Measurements from ENCODE around the gene NPBWR2.

The NPBWR2 gene

DNA sequence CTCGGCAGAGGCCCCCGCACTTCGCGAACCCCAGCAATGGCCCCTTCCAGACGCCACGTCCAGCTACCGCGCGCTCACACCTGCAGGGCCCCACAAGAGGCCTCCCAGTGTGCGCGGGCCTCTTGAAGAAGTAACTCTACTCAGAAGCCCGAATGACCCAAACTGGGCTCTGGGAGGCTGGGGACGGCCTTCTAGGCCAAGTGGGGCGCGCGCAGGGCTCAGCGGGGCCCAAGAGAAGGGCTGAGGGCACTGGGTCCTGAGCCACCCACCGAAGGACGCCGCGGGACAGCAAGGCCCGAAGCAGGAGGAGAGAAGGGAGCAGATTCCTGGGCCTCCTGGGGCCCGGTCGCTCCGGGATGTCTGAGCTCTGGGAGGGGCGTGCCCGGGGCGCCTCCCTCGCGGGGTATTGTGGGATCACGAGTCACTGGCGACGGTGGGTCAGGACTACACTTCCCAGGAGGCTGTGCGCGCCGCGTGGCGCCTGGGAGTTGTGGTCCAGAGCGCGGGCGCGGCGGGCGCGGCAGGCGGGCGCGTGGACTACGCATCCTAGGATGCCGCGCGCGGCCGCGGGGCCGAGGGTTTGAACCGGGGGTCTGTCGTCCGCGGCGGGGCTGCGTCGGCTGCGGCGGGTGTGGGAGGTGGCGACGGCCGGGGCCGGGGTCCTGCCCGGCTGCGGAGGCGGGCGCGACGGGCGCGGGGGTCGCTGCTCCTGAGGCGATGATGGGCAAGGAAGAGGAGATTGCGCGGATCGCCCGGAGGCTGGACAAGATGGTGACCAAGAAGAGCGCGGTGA is 44.6 kb downstream of the NPBWR2 start, which contains the start of gene TCEA2:
TSS of gene TCEA2 (plus strand) at position 603 of the 793 bp plus-strand sequence. CDS start at position 718, 115 bp downstream.
- peak within 1 kb of the TSS; percentile 56 for H3K4me3 ChIP-seq (ENCODE audit: low read depth, low read length)
- peak; percentile 96 for DNase-seq (ENCODE audit: low read depth)
- peak; percentile 93 for TF ChIP-seq MYC (IDR thresholded peaks at IDR 0.05; ENCODE audit: low read depth, low read length)
- TF ChIP-seq, protein P1, sequence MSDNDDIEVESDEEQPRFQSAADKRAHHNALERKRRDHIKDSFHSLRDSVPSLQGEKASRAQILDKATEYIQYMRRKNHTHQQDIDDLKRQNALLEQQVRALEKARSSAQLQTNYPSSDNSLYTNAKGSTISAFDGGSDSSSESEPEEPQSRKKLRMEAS (IDR thresholded peaks at IDR 0.05; ENCODE audit: low read depth, low read length): peak; percentile 89
- TF ChIP-seq POLR2A (IDR thresholded peaks at IDR 0.05; ENCODE audit: extremely low read depth, insufficient read length): peak; percentile 58
- TF ChIP-seq, protein P2, sequence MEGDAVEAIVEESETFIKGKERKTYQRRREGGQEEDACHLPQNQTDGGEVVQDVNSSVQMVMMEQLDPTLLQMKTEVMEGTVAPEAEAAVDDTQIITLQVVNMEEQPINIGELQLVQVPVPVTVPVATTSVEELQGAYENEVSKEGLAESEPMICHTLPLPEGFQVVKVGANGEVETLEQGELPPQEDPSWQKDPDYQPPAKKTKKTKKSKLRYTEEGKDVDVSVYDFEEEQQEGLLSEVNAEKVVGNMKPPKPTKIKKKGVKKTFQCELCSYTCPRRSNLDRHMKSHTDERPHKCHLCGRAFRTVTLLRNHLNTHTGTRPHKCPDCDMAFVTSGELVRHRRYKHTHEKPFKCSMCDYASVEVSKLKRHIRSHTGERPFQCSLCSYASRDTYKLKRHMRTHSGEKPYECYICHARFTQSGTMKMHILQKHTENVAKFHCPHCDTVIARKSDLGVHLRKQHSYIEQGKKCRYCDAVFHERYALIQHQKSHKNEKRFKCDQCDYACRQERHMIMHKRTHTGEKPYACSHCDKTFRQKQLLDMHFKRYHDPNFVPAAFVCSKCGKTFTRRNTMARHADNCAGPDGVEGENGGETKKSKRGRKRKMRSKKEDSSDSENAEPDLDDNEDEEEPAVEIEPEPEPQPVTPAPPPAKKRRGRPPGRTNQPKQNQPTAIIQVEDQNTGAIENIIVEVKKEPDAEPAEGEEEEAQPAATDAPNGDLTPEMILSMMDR (IDR thresholded peaks at IDR 0.05; ENCODE audit: low read depth, low read length): no peak

DNA sequence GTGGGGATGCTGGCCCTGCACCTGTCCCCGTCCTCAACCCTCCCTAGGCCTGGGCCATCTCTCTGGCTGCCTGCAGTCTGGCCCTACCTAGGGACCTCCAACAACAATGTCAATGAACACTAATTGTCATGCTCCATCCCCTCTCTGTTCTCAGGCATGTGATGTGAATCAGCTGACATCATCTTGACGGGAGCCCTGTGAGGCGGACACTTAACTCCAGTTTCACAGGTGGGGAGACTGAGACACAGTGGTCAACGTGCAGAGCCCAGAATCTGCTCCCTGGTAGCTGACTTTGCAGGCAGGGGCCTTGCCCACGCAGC is 45.1 kb downstream of the NPBWR2 start:
- DNase-seq (ENCODE audit: low read depth): no peak
- no peak overlapping the region for H3K4me3 ChIP-seq (ENCODE audit: low read depth, low read length)
- TF ChIP-seq POLR2A (IDR thresholded peaks at IDR 0.05; ENCODE audit: extremely low read depth, insufficient read length): no peak
- TF ChIP-seq MYC (IDR thresholded peaks at IDR 0.05; ENCODE audit: low read depth, low read length): no peak

DNA sequence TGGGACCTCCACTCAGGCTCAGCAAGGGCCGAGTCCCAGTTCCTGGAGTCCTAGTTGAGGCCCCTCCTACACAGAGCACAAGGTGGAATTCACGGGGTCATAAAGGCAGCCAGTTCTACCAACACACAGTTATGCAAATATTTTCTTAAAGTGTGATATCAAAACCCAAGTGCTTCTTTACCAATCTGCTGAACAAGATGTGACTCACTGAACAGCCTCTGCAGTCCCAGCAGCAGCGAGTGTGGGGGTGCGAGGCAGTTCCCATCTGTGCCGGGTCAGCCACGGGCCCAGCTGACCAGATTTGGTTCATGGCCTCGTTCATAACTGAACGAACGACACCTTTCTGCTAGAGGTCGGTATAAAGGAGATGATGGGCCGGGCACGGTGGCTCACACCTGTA is 48.8 kb downstream of the NPBWR2 start:
- no peak overlapping the region for H3K4me3 ChIP-seq (ENCODE audit: low read depth, low read length)
- DNase-seq (ENCODE audit: low read depth): no peak
- TF ChIP-seq POLR2A (IDR thresholded peaks at IDR 0.05; ENCODE audit: extremely low read depth, insufficient read length) (no peak), MYC (IDR thresholded peaks at IDR 0.05; ENCODE audit: low read depth, low read length) (no peak)
- TF ChIP-seq, protein P2 (IDR thresholded peaks at IDR 0.05; ENCODE audit: low read depth, low read length): no peak
- TF ChIP-seq, protein P1 (IDR thresholded peaks at IDR 0.05; ENCODE audit: low read depth, low read length): no peak

DNA sequence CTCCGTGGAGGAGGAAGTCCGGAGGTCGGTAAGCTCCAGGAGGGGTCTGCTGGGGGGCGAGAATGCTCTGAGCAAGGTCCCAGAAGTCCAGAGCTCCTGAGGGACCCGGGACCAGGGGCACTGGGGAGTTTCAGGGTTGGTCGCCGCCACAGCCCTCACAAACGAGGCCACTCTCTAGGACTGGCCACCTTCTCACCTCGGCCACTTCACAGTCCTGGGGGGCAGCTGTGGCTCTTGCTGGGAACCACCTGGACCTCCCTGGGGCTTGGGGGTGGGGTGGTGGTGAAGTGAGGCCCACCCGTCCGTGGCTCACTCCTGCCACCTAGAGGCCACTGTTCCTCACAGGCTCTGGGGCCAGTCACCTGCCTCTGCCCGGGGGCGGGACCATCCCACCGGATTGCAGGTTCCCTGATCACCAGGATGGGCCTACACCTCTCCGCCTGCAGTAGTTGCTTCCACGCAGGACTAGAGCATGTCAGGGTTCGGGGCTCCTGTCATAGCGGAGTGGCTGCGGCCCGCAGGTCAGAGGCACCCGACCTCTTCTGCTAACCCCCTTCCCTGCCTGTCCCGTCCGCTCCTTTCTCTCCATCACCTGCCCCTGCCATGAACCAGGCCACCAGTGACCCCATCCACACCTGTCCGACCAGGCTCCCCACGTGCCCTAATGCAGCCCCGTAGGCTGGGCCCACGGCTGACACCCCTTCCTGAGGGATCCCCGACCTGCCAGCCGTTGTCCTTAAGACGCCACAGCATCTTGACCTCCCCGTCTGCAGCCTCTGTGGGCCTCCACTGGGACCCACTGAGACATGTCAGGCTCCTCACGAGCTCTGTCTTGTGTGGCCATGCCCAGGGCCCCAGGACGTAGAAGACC is 49.5 kb downstream of the NPBWR2 start:
- no peak overlapping the region for H3K4me3 ChIP-seq (ENCODE audit: low read depth, low read length)
- TF ChIP-seq, protein P1 (IDR thresholded peaks at IDR 0.05; ENCODE audit: low read depth, low read length): 0 out of 2 replicates have a peak, but pooled peaks have one; percentile 10
- TF ChIP-seq MYC (IDR thresholded peaks at IDR 0.05; ENCODE audit: low read depth, low read length): no peak
- TF ChIP-seq POLR2A (IDR thresholded peaks at IDR 0.05; ENCODE audit: extremely low read depth, insufficient read length): no peak
- TF ChIP-seq, protein P2 (IDR thresholded peaks at IDR 0.05; ENCODE audit: low read depth, low read length): peak; percentile 83
- DNase-seq (ENCODE audit: low read depth): peak; percentile 79

DNA sequence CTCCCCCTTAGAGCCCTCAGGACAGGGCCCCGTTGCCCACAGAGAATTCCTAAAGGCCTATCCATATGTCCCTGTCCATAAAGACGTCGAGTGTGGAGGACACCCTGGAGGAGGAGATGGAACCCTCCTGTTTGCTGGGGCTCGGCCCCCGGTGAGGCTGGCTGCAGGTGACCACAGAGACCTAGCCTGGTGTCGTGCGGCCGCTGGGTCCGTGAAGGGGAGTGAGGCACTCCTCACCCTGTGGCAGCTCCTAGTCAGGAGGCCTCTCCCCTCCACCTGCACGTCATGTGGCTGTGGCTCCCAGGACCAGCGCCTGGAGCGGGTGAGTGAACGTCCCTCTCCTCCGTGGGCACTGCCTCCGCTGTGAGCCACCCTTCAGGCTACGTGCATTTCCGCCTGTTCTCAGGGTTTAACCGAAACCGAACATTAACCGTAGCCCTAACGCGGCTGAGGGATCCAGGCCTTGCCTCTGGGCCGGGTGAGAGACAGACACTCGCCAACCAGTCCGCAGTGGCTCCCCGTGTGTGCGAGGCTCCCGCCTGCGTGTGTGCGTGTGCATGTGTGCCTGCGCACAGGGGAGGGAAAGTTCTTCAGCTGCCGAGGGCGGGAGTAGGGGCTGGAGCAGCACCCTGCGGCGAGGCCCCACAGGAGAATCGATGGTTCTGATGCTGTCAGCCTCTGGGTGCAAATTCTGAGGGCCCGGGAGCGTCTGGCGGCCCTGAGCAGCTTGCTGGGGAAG is 50.3 kb downstream of the NPBWR2 start:
- no peak for DNase-seq (ENCODE audit: low read depth)
- no peak overlapping the region for H3K4me3 ChIP-seq (ENCODE audit: low read depth, low read length)
- TF ChIP-seq MYC (IDR thresholded peaks at IDR 0.05; ENCODE audit: low read depth, low read length) (no peak), POLR2A (IDR thresholded peaks at IDR 0.05; ENCODE audit: extremely low read depth, insufficient read length) (no peak)
- TF ChIP-seq, protein P1 (IDR thresholded peaks at IDR 0.05; ENCODE audit: low read depth, low read length): no peak

DNA sequence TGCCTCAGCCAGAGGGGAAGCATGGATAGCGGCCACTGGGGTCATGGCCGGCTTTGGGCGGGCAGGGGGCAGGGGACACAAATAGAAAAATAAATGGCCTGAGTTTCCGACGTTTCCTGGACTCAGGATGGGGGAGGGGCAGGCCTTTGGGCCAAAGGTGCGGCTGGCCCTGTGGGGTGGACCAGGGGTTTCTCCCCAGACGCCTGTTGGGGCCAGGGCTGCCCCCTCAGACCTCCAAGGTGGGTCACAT is 50.8 kb downstream of the NPBWR2 start:
- DNase-seq (ENCODE audit: low read depth): no peak
- H3K4me3 ChIP-seq (ENCODE audit: low read depth, low read length): no peak overlapping the region
- TF ChIP-seq, protein P1 (IDR thresholded peaks at IDR 0.05; ENCODE audit: low read depth, low read length): no peak
- TF ChIP-seq, protein P2 (IDR thresholded peaks at IDR 0.05; ENCODE audit: low read depth, low read length): no peak
- TF ChIP-seq MYC (IDR thresholded peaks at IDR 0.05; ENCODE audit: low read depth, low read length) (no peak), POLR2A (IDR thresholded peaks at IDR 0.05; ENCODE audit: extremely low read depth, insufficient read length) (no peak)
